Adrenal gland (tissue), 5 donors: ENCODE results near the gene TMEM132C.

Experiments used
- CTCF ChIP-seq, 6 experiments: fragments of 450-650 bp in 4 of 6; fragments of 200-600 bp in 2 of 6; sonication (generic) in 1 of 6; IDR thresholded peaks; 1 replicate in 5 of 6; 2 replicates in 1 of 6; pipeline versions ENCODE4 v1.5.1 to v1.8.0; 2016 to 2021; ENCODE audit warnings: antibody characterized with exemption in 6 of 6, mild to moderate bottlenecking in 2 of 6, moderate library complexity in 1 of 6
- POLR2A ChIP-seq, 2 donors: fragments of 450-650 bp; IDR thresholded peaks; one replicate each; pipeline ENCODE4 v1.6.1; 2017; ENCODE audit warnings: antibody characterized with exemption in 2 of 2, mild to moderate bottlenecking in 2 of 2, moderate library complexity in 1 of 2
- donor health status: DM: no; HTN: no; CAD: no.

DNA sequence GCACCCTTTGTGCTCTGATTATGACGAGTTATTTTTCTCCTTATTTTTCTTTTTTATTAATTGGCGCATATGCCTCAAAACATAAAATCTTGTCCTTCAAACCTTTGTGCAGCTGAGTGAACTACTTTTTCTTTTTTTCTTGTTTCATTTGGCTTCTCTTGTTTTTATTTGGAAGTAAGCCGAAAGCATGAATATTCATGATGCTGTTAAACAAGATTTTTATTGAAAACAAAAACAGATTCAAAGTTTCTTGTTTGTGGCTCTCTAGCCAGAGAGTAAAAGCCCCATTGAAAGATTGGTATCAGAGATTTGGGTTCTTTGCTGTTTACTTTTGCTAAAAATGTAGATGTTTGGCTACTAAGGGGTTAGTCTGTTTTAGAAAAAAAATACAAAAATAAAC lies 183.8 kb downstream of the TMEM132C start:
- TF ChIP-seq CTCF (IDR thresholded peaks at IDR 0.05) (no peak), POLR2A (IDR thresholded peaks at IDR 0.05) (no peak)
